Tibial nerve (tissue), 3 donors: ENCODE results near the gene DGCR2.

ENCODE experiments used
- POLR2A ChIP-seq, 2 donors: fragments of 450-650 bp; IDR thresholded peaks; one replicate each; pipeline ENCODE4 v1.6.1; 2017; ENCODE audit warnings: antibody characterized with exemption in 2 of 2, mild to moderate bottlenecking in 2 of 2, moderate library complexity in 2 of 2
- TF ChIP-seq, protein P1 (sequence below), 5 experiments: fragments of 200-600 bp in 3 of 5; fragments of 450-650 bp in 2 of 5; sonication (generic) in 3 of 5; IDR thresholded peaks; one replicate each; pipeline ENCODE4 v1.5.1; 2016 to 2019; ENCODE audit warnings: antibody characterized with exemption in 5 of 5, mild to moderate bottlenecking in 3 of 5, moderate library complexity in 2 of 5

DNA sequence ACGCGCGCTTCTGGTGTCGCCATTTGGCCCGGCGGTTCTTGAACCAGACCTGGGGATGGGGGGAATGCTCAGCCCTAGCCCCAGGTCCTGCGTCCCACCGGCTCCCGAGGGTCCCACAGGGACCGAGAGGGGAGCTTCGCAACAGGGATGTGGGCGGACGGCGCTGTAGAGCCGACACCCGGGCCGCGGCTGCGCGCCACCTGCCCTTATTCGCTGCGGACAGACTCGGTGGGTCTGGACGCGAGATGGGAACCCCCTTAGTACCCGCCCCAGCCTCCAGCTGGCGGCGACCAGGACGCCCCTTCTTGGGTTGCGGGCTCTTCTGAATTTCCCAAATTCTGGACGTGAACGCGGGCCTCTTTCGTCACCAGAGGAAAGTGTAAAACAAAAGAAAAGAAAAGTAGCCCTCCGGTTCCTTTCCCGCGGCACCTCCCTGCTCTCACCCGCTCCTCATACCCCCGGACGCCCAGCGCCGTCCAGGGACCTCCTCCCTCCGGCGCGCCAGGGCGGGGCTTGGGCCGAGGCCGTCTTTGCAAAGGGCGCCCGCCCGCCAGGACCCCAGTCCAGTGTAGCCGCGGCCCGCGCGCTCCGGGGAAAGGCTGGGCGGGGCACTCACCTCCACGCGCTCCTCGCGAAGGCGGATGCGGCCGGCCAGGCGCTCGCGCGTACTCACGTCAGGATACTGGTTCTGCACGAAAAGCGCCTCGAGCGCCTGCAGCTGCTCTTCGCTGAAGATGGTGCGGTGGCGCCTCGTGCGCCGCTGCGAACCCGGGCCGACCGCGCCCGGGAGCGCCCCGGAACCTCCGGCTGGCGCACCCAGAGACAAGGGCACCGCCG, 27.1 kb upstream of the DGCR2 start:
- no peak for TF ChIP-seq POLR2A (IDR thresholded peaks at IDR 0.05)
- TF ChIP-seq, protein P1, sequence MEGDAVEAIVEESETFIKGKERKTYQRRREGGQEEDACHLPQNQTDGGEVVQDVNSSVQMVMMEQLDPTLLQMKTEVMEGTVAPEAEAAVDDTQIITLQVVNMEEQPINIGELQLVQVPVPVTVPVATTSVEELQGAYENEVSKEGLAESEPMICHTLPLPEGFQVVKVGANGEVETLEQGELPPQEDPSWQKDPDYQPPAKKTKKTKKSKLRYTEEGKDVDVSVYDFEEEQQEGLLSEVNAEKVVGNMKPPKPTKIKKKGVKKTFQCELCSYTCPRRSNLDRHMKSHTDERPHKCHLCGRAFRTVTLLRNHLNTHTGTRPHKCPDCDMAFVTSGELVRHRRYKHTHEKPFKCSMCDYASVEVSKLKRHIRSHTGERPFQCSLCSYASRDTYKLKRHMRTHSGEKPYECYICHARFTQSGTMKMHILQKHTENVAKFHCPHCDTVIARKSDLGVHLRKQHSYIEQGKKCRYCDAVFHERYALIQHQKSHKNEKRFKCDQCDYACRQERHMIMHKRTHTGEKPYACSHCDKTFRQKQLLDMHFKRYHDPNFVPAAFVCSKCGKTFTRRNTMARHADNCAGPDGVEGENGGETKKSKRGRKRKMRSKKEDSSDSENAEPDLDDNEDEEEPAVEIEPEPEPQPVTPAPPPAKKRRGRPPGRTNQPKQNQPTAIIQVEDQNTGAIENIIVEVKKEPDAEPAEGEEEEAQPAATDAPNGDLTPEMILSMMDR (IDR thresholded peaks at IDR 0.05), result no peak
